A549 treated with CORT108297 at 1 μM for 4 hours (cell line): ENCODE results near the gene NTN3. TPM values are rescaled to one million over a fixed set of nuclear protein-coding genes. Genes with fewer than 3 reads are reported as not detected.

Experiments used
- total RNA-seq: library from RNA; stranded (reverse); fragments of 200-300 nt; extraction: Qiagen RNA extraction; gene quantifications from 5 replicates; pipeline ENCODE4 v1.2.3, GENCODE V29; 2022

The NTN3 gene
- total RNA-seq: 0.05 to 0.07 TPM in 2 of 5 replicates, not detected in the others

GRCh38 chr16:2471016-2471652 lies at the start of gene NTN3:
NTN3 (plus strand) TSS chr16:2471297; CDS start chr16:2471702, 405 bp downstream.

DNA sequence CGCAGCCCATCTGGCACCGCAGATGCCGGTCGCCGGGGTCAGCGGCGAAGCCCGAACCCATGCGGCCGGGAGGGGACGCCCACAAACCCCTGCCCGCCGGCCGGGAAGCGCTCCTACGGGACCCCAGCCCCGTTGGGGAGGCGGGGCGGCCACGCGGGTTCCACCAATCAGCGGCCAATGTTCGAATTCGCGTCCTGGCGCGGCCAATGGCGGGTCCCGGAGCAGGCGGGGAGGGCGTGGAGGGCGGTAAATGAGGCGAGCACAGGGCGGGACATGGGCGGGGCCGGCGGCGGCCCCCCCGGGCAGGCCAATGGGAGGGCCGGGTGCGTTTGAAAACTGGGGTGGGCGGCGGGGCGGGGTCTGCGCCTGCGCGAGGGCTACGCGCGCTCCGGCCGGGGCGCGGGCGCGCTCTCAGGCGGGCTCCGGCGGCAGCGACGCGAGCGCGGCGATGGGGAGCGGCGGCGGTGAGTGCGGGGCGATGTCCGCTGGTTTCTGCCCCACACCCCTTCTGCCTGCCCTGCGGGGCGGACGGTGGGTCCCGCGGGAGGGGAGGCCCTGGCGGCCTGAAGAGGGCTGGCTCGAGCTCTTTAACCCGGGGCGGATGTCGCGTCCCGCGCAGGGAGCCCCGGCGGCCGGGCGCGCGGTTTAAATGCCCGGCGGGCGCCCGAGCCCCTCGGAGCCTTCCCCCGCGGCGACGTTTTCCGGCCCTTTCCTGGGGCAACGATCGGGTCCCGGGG lies 41.9 kb upstream of the NTN3 start, which contains the start of gene CCNF:
Gene CCNF, plus strand, starts transcription at position 414 of the 737 bp plus-strand sequence. Its CDS starts 35 bp downstream, at position 449.

GRCh38 chr16:2459647-2460390 lies 11.3 kb upstream of the NTN3 start, which contains the start of gene TEDC2:
TEDC2 (plus strand) TSS chr16:2460109; CDS start chr16:2460145, 36 bp downstream.

DNA sequence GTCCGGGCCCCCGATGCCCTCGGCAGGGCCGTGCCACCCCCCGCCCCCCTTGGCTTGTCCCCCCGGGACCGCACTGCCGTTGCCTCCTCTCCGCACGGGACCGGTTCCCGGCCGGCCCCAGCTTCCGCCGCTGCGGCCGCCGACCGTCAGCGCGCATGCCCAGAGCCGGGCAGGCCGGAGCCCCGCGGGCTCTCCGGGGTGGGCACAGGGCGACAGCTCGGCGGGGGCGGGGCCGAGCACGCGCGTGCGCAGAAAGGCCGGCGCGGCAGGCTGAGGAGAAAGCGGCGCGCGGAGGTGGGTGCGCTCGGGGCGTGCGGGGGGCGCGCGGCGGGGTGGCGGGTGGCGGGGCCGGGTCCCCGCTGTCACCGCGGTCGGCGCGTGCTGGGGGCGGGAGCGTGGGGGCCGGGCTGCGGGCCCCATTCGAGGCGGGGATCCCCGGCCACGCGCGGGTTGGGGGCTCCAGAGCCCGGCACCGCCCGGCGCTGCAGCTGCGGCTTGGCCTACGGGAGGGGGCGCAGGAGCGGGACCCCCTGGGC lies 3.8 kb downstream of the NTN3 start, which contains the start of gene TBC1D24:
Gene TBC1D24, plus strand, starts transcription at position 251 of the 536 bp plus-strand sequence. CDS start 21,022 bp downstream, outside the sequence.

GRCh38 chr16:2513405-2514332 lies 42.6 kb downstream of the NTN3 start, which contains the start of gene ATP6V0C:
ATP6V0C (plus strand) TSS chr16:2513952; CDS start chr16:2514104, 152 bp downstream.

GRCh38 chr16:2520097-2520783 lies 49.1 kb downstream of the NTN3 start, which contains the start of gene AMDHD2:
AMDHD2 (plus strand) TSS chr16:2520371; CDS start chr16:2520459, 88 bp downstream.

Other genes with a start within 250 kb of the NTN3 start
- gene E4F1, start 247.7 kb upstream of the NTN3 start, total RNA-seq: 16.7 to 27.8 TPM (median 26.6 TPM) in 5 replicates
- 0.77 to 1.8 TPM (median 1.6 TPM) in 5 replicates for gene DNASE1L2, start 234.9 kb upstream of the NTN3 start, total RNA-seq
- gene ECI1, start 219.7 kb upstream of the NTN3 start, total RNA-seq: 47.6 to 92.3 TPM (median 88.7 TPM) in 5 replicates
- gene RNPS1, start 203.2 kb upstream of the NTN3 start, total RNA-seq: 250 to 299 TPM (median 265 TPM) in 5 replicates
- gene ABCA3, start 130.6 kb upstream of the NTN3 start, total RNA-seq: 14.0 to 21.1 TPM (median 19.2 TPM) in 5 replicates
- gene CCNF, start 41.9 kb upstream of the NTN3 start, total RNA-seq: 19.6 to 24.6 TPM (median 23.6 TPM) in 5 replicates
- 19.1 to 26.3 TPM (median 22.0 TPM) in 5 replicates for gene TEDC2, start 11.2 kb upstream of the NTN3 start, total RNA-seq
- 6.3 to 9.5 TPM (median 8.6 TPM) in 5 replicates for gene TBC1D24, start 3.8 kb downstream of the NTN3 start, total RNA-seq
- 148 to 313 TPM (median 244 TPM) in 5 replicates for gene ATP6V0C, start 42.7 kb downstream of the NTN3 start, total RNA-seq
- 16.1 to 31.7 TPM (median 29.1 TPM) in 5 replicates for gene AMDHD2, start 49.1 kb downstream of the NTN3 start, total RNA-seq
- 0.07 to 0.13 TPM (median 0.08 TPM) in 3 of 5 replicates, not detected in the others for gene CEMP1, start 60.1 kb downstream of the NTN3 start, total RNA-seq
- 20.2 to 23.8 TPM (median 21.2 TPM) in 5 replicates for gene PDPK1, start 66.7 kb downstream of the NTN3 start, total RNA-seq
- 34.8 to 46.0 TPM (median 43.1 TPM) in 5 replicates for gene KCTD5, start 211.2 kb downstream of the NTN3 start, total RNA-seq
- 0.89 to 1.7 TPM (median 1.5 TPM) in 5 replicates for gene PRSS27, start 248.9 kb downstream of the NTN3 start, total RNA-seq